ENCODE measurements around the gene PPP2R5D. TPM values are rescaled to one million over a fixed set of nuclear protein-coding genes. Genes with fewer than 3 reads are reported as not detected.

PPP2R5D gene
- polyA plus RNA-seq, 3 donors = 10.3 to 24.9 (median 14.9) TPM

GRCh38 chr6:42966571-42966970 lies 17.8 kb upstream of the PPP2R5D start:
- no peak overlapping the region for H3K4me3 ChIP-seq (replicated peaks in 1 of 3; ENCODE audit: low read depth in 2 of 3, low read length in 3 of 3)
- intact Hi-C loops (cut with micrococcal nuclease) = no loop called here
- 67% methylated on average over 4 of the region's 7 CpGs for WGBS (ENCODE audit: insufficient coverage)
- H3K4me3 Mint-ChIP-seq = no peak overlapping the region
- TF ChIP-seq CTCF (IDR thresholded peaks at IDR 0.05) = no peak
- peaks cover 2 to 4% (median 4%) of the 10 kb centered on the region in 3 donors for H3K27me3 Mint-ChIP-seq (ENCODE audit: low read depth in 3 of 3)
- H2AFZ ChIP-seq (ENCODE audit: insufficient read depth, low read depth, low read length, poor library complexity, severe bottlenecking) = no peak overlapping the region
- H3K9me3 ChIP-seq (replicated peaks in 1 of 2; ENCODE audit: control insufficient read depth in 1 of 2, insufficient read depth in 1 of 2, low read length in 2 of 2) = no peaks in the 10 kb centered on the region
- no peak overlapping the region for H3K9ac ChIP-seq (ENCODE audit: insufficient read depth, low read length, poor library complexity, severe bottlenecking)
- H3K4me1 Mint-ChIP-seq = peaks cover 5% of the 10 kb centered on the region
- H3K27ac Mint-ChIP-seq = peak overlapping the region in 2 of 7 donors; percentile 46 to 52
- peaks cover 59 to 86% of the 10 kb centered on the region in 2 donors for H3K36me3 Mint-ChIP-seq
- H3K4me1 ChIP-seq (ENCODE audit: control insufficient read depth in 1 of 2, insufficient read depth in 2 of 2, low read length in 2 of 2) = peaks cover 2 to 6% of the 10 kb centered on the region in 2 donors
- peaks cover 0 to 5% of the 10 kb centered on the region in 2 donors for H3K27me3 ChIP-seq (ENCODE audit: control insufficient read depth in 2 of 2, insufficient read depth in 2 of 2, low read length in 2 of 2)
- no peak overlapping the region for H3K4me2 ChIP-seq (replicated peaks; ENCODE audit: extremely low read depth, low read length, poor library complexity, severe bottlenecking)
- peaks cover 60 to 64% of the 10 kb centered on the region in 2 donors for H3K36me3 ChIP-seq (replicated peaks in 1 of 2; ENCODE audit: control insufficient read depth in 1 of 2, insufficient read depth in 2 of 2, low read length in 2 of 2)
- H4K20me1 ChIP-seq (ENCODE audit: insufficient read depth, low read length) = peaks cover 8% of the 10 kb centered on the region
- no peak for DNase-seq
- no peak overlapping the region for H3K27ac ChIP-seq (ENCODE audit: low read depth in 1 of 2, low read length in 2 of 2)
- no peaks in the 10 kb centered on the region for H3K79me2 ChIP-seq (ENCODE audit: insufficient read depth, low read length)
- peaks cover 0 to 2% (median 0%) of the 10 kb centered on the region in 7 donors for H3K9me3 Mint-ChIP-seq

DNA sequence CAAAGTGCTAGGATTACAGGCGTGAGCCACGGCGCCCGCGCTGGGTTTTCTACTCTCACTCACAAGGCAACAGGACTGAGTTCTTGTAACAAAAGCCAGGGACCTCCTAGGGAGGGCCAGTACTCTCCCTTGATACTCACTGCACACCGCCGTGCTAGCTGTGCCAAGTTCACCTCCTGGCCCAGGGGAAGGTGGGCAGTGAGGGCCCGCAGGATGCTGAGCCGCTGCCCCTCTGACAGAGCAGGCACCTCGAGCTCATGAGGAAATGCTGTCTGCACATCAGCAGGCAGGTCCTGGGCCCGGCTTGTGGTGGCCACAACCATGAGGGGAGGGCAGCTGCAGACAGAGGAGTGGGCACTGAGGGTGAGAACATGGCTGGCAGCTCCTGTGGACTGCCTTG lies 17.1 kb upstream of the PPP2R5D start:
- Histone ChIP-seq H3K4me3 (replicated peaks in 1 of 3; ENCODE audit: low read depth in 2 of 3, low read length in 3 of 3) (no peak overlapping the region), H3K79me2 (ENCODE audit: insufficient read depth, low read length) (no peaks in the 10 kb centered on the region), H3K36me3 (replicated peaks in 1 of 2; ENCODE audit: control insufficient read depth in 1 of 2, insufficient read depth in 2 of 2, low read length in 2 of 2) (peaks cover 59 to 60% of the 10 kb centered on the region in 2 donors), H3K4me2 (replicated peaks; ENCODE audit: extremely low read depth, low read length, poor library complexity, severe bottlenecking) (no peak overlapping the region), H3K9ac (ENCODE audit: insufficient read depth, low read length, poor library complexity, severe bottlenecking) (no peak overlapping the region), H3K4me1 (ENCODE audit: control insufficient read depth in 1 of 2, insufficient read depth in 2 of 2, low read length in 2 of 2) (peaks cover 7 to 10% of the 10 kb centered on the region in 2 donors), H3K27ac (ENCODE audit: low read depth in 1 of 2, low read length in 2 of 2) (no peak overlapping the region), H2AFZ (ENCODE audit: insufficient read depth, low read depth, low read length, poor library complexity, severe bottlenecking) (no peak overlapping the region), H4K20me1 (ENCODE audit: insufficient read depth, low read length) (peaks cover 8% of the 10 kb centered on the region), H3K9me3 (replicated peaks in 1 of 2; ENCODE audit: control insufficient read depth in 1 of 2, insufficient read depth in 1 of 2, low read length in 2 of 2) (no peaks in the 10 kb centered on the region), H3K27me3 (ENCODE audit: control insufficient read depth in 2 of 2, insufficient read depth in 2 of 2, low read length in 2 of 2) (peaks cover 0 to 2% of the 10 kb centered on the region in 2 donors)
- no peak for TF ChIP-seq CTCF (IDR thresholded peaks at IDR 0.05)
- no peak overlapping the region for H3K4me3 Mint-ChIP-seq
- H3K4me1 Mint-ChIP-seq = peaks cover 10% of the 10 kb centered on the region
- H3K27me3 Mint-ChIP-seq (ENCODE audit: low read depth in 3 of 3) = peaks cover 0 to 2% (median 0%) of the 10 kb centered on the region in 3 donors
- no peak for DNase-seq
- peaks cover 53 to 79% of the 10 kb centered on the region in 2 donors for H3K36me3 Mint-ChIP-seq
- intact Hi-C loops (cut with micrococcal nuclease) = no loop called here
- H3K9me3 Mint-ChIP-seq = no peaks in the 10 kb centered on the region
- 97% methylated on average over 11 of the region's 11 CpGs for WGBS (ENCODE audit: insufficient coverage)
- peak overlapping the region in 1 of 7 donors; percentile 32 for H3K27ac Mint-ChIP-seq

Data from CD14-positive monocyte (primary cell).